ENCODE data around the gene FYB1. TPM values are rescaled to one million over a fixed set of nuclear protein-coding genes. Genes with fewer than 3 reads are reported as not detected.

Gene FYB1
- total RNA-seq, 1 donor from 2014 or later: not detected

DNA sequence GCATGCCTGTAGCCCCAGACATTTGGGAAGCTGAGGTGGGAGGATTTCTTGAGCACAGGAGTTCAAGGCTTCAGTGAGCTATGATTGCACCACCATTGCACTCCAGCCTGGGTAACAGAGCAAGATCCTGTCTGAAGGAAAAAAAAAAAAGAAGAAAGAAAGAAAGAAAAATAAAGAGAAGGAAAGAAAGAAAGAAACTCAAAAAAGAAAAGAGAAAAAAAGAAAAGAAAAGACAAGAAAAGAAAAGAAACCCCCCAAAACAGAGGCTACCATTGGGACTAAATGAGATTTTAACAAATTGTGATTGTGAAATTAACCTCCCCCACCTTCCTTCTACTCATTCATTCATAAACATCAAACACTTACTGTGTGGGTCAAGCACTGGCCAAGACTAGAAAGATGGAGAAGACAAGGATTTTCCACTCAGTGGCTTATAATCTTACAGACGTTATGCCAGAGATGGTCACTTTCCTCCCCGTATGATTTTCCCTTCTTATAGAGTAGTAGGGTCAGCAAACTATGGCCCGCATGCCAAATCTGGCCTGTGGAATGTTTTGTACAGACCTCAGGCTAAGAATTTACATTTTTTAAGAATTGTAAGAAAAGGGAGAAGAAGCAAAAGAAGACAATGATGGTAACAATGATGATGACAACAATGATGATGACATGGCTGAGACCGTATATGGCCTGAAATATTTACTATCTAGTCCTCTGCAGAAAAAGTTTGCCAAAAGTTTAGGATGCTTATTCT, 1.1 kb upstream of the FYB1 start:
- H3K27ac Mint-ChIP-seq (ENCODE audit: unreplicated experiment): no peak overlapping the region
- TF ChIP-seq, protein P1, sequence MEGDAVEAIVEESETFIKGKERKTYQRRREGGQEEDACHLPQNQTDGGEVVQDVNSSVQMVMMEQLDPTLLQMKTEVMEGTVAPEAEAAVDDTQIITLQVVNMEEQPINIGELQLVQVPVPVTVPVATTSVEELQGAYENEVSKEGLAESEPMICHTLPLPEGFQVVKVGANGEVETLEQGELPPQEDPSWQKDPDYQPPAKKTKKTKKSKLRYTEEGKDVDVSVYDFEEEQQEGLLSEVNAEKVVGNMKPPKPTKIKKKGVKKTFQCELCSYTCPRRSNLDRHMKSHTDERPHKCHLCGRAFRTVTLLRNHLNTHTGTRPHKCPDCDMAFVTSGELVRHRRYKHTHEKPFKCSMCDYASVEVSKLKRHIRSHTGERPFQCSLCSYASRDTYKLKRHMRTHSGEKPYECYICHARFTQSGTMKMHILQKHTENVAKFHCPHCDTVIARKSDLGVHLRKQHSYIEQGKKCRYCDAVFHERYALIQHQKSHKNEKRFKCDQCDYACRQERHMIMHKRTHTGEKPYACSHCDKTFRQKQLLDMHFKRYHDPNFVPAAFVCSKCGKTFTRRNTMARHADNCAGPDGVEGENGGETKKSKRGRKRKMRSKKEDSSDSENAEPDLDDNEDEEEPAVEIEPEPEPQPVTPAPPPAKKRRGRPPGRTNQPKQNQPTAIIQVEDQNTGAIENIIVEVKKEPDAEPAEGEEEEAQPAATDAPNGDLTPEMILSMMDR (IDR thresholded peaks at IDR 0.05): no peak
- no peaks in the 10 kb centered on the region for H3K9me3 Mint-ChIP-seq (ENCODE audit: low read depth)
- H3K4me3 Mint-ChIP-seq (ENCODE audit: unreplicated experiment): no peak overlapping the region
- DNase-seq (ENCODE audit: low spot score): no peak
- H3K27me3 Mint-ChIP-seq (ENCODE audit: low read depth): no peaks in the 10 kb centered on the region
- H3K36me3 Mint-ChIP-seq (ENCODE audit: low read depth): no peaks in the 10 kb centered on the region
- peaks cover 8% of the 10 kb centered on the region for H3K4me1 Mint-ChIP-seq (ENCODE audit: low read depth)

DNA sequence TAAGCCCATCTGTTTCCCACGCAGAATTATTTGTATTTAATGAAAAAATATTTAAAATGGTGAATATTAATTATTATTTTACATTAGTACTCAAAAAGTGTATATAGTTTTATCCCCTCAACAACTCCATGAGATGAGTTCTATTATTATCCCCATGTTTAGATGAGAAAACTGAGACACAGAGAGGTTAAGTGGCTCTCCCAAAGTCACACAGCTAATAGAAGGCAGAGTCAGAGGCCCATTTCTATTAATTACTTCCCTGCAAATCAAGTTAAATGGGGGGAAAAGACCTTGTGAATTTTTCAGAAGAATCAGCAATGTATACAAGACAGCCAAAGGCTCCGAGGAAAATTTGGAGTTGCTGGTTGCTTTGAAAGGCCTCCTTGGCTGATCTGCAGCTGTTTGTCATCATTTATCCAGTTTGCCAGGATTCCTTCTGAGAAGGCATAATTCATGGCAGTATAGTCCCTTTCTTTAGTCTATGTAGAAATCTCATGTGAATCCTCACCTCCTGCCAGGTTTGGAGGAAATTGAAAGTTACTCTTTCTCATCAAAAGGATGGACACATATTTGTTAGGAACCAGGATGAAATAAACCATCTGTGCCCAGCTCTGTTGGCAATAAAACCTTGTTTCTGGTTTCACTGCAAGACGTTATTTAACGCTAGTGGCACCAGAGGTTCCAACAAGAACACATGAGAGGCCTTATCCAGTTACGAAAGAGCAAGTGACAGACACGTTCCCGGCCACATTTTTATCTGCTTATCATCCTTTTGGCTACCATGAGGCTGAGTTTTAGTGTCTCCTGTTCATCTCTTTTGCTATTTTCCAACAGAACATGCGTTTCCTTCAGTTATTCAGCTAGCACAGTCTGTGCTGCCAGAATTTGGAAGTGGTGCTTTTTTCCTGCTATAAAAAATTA, 621 bp downstream of the FYB1 start:
- Mint-ChIP-seq H3K36me3 (ENCODE audit: low read depth) (no peaks in the 10 kb centered on the region), H3K4me1 (ENCODE audit: low read depth) (peaks cover 8% of the 10 kb centered on the region), H3K27ac (ENCODE audit: unreplicated experiment) (no peak overlapping the region), H3K4me3 (ENCODE audit: unreplicated experiment) (no peak overlapping the region), H3K27me3 (ENCODE audit: low read depth) (no peaks in the 10 kb centered on the region), H3K9me3 (ENCODE audit: low read depth) (no peaks in the 10 kb centered on the region)
- DNase-seq (ENCODE audit: low spot score): no peak
- TF ChIP-seq, protein P1 (IDR thresholded peaks at IDR 0.05): no peak

DNA sequence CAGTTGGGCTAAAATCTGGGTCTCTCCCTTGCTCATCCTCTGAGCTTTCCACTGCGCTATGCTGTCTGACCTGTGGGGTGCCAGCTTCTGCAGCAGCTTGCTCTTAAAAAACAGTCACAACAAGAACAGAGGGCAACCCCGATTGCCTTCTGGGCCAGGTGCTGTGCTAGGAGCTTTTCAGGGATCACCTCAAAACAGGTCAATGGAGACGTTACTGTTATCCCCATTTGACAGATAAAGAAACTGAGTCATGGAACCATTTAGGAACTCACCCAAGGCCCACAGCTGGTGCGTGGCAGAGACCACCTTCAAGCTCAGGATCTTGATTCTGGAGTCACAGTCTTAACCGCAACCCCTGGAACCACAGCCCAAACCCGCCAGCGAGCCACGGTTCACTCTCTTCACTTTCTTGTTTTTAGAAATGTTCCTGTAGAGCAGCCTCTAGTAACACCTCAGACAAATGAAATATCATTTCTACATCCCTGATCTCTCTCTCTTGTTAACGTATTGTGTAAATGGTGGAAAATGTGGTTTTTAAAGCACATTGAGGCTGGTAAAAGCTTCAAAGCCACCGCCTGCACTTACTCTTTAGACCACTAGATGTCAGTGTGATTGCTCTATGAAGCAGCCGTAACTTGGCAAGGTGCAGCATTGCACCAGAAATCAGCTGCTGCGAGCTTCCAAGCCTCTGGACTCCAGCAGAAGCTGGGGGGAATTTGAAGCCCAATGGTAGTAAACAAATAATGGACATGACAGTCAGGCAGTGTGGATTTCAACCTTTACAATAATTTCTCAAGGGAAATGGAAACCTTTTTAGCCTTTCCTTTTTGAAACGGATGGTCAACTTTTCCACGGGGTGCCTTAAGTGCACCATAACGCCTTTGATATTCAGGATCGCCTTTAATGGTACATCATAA, 1.7 kb downstream of the FYB1 start:
- H3K4me3 Mint-ChIP-seq (ENCODE audit: unreplicated experiment): no peak overlapping the region
- TF ChIP-seq, protein P1 (IDR thresholded peaks at IDR 0.05): peak; percentile 95
- H3K36me3 Mint-ChIP-seq (ENCODE audit: low read depth): no peaks in the 10 kb centered on the region
- peaks cover 8% of the 10 kb centered on the region for H3K4me1 Mint-ChIP-seq (ENCODE audit: low read depth)
- no peak overlapping the region for H3K27ac Mint-ChIP-seq (ENCODE audit: unreplicated experiment)
- no peak for DNase-seq (ENCODE audit: low spot score)
- no peaks in the 10 kb centered on the region for H3K27me3 Mint-ChIP-seq (ENCODE audit: low read depth)
- no peaks in the 10 kb centered on the region for H3K9me3 Mint-ChIP-seq (ENCODE audit: low read depth)

DNA sequence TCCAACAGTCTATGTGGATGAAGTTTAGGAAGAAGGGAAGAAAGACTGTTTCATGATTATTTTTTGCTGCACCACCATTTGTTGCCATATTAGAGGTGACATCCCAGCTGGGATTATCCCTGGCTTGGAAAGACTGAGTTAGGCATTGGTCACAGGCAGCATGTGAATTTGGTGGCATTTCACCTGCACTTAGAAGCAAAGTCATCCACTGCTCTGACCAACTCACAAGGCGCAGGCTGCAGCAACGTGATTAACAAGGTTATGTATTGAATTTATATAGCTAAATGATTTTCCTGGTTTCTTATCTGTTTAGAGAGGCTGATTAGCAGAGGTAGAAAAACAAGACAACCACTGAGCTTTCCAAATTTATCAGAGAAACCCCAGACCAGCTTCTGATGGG, 2.7 kb downstream of the FYB1 start:
- no peak for DNase-seq (ENCODE audit: low spot score)

More for the DNA sequence above, 2.7 kb downstream of the FYB1 start:
- H3K4me3 Mint-ChIP-seq (ENCODE audit: unreplicated experiment): no peak overlapping the region
- H3K9me3 Mint-ChIP-seq (ENCODE audit: low read depth): no peaks in the 10 kb centered on the region
- H3K36me3 Mint-ChIP-seq (ENCODE audit: low read depth): no peaks in the 10 kb centered on the region
- TF ChIP-seq, protein P1 (IDR thresholded peaks at IDR 0.05): no peak
- peaks cover 8% of the 10 kb centered on the region for H3K4me1 Mint-ChIP-seq (ENCODE audit: low read depth)
- H3K27me3 Mint-ChIP-seq (ENCODE audit: low read depth): peaks cover 2% of the 10 kb centered on the region
- no peak overlapping the region for H3K27ac Mint-ChIP-seq (ENCODE audit: unreplicated experiment)

Data from chondrocyte (in vitro differentiated cells).